HFF-Myc (cell line): ENCODE data around the gene MEDAG.

Source experiments
- DNase-seq: peaks from one replicate; pipeline ENCODE4 v3.0.0-alpha.2; 2011; ENCODE audit warnings: low read depth; ENCODE audit errors: extremely low read depth
- H3K4me3 ChIP-seq: replicated peaks from 2 replicates; pipeline ENCODE4 v1.5.1; 2011; ENCODE audit warnings: low read depth, mild to moderate bottlenecking, control low read depth, low read length
- CTCF ChIP-seq: IDR thresholded peaks from 2 replicates; pipeline ENCODE4 v1.5.1; 2012; ENCODE audit warnings: mild to moderate bottlenecking, low read depth, low read length, control low read depth; ENCODE audit errors: missing control alignments

Gene MEDAG

DNA sequence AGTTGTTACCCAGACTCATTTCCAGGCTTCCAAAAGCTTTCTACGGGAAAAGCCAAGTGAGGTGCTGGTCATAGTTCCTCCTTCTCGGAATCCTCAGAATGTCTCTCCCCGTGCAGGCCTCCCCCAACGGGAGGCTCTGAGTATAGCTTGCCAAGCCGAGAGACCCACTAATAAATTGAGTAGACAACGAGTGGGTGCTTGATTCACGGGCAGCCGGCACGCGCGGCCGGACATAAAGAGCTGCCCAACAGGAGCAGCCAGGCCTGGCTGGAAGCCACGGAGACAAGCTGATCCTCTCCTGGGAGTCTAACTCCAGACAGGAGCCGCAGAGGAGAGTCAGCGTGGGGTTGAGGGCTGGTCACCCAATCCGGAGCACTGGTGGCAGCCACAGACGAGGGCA, 43.4 kb upstream of the MEDAG start:
- no peak for DNase-seq
- no peak for TF ChIP-seq CTCF
- H3K4me3 ChIP-seq = no peak overlapping the region

- no peak overlapping the region for H3K4me3 ChIP-seq
- DNase-seq = no peak
- TF ChIP-seq CTCF = no peak
Observed at GRCh38 chr13:30863231-30863630, 42.8 kb upstream of the MEDAG start.

DNA sequence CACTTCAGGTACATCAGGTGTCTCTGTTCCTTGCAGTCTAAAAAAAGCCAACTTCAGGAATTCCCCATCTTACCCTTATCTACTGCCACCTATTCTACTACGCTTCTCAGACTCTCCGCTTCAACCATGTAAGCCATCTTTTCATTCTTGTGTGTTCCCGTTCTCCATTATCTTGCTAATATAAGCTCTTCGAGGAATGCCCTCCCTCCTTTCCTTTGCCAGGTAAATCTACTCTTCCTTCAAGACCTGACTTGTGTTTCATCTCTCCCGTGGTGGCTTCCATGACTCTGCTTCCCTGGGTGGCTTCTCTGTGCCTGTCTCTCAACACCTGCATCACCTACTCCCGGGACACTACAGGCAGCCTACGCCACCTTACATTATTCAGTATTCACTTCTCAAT, 42.3 kb upstream of the MEDAG start:
- no peak overlapping the region for H3K4me3 ChIP-seq
- no peak for DNase-seq
- TF ChIP-seq CTCF = no peak

- no peak for TF ChIP-seq CTCF
- DNase-seq = peak; percentile 82
Observed at GRCh38 chr13:30864433-30865122, 41.5 kb upstream of the MEDAG start.

GRCh38 chr13:30865123-30866049, 40.7 kb upstream of the MEDAG start:
- peak; percentile 85 for DNase-seq
- TF ChIP-seq CTCF = peak; percentile 92
- 0 out of 2 replicates have a peak overlapping the region, but pooled peaks have one; percentile 3 for H3K4me3 ChIP-seq

More at GRCh38 chr13:30864433-30865122, 41.5 kb upstream of the MEDAG start:
- H3K4me3 ChIP-seq = no peak overlapping the region

DNA sequence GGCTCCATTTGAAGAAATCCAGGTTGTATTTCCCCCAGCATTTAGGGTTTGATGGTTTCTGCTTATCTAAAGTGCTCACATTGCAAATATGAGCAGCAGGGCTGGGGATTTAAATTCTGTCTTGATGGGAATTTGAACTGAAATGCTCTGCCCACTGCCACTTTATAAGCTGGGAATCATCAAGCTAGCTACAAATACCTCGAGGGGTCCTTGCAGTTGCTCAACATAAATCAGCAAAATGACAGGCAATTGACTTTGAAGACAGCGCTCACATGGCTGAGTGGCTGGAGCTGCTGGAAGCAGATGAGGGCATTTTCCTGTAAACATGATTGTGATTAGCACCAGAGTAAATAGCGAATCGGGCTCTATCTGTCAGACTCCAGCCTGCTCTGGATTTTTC, 39.4 kb upstream of the MEDAG start:
- no peak overlapping the region for H3K4me3 ChIP-seq
- TF ChIP-seq CTCF = no peak
- no peak for DNase-seq
